ENCODE results near the gene MOSPD2.

MOSPD2 gene

DNA sequence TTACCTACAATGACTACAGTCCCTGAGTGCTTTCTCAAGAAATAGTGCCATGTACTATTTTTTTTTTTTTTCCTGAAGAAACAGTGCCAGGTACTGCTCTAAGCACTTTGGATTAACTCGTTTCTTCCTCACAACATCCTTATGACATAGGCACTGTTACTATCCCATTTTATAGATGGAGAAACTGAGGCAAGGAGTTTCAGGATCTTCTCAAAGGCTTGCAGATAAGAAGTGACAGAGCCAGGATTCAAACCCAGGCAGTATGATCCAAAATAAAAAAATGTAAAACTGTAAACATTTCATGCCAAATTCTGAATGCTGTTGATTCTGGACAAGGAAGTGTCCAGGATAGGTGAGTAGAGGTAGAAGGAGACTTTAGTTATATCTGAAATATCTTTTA, 1.5 kb upstream of the MOSPD2 start:
- ATAC-seq (ENCODE audit: insufficient read depth, low read depth) (no peak), DNase-seq (no peak)
- Histone ChIP-seq H3K36me3 (ENCODE audit: insufficient read depth, low read length) (peaks cover 16% of the 10 kb centered on the region), H3K9me3 (ENCODE audit: insufficient read depth, low read length, severe bottlenecking) (no peaks in the 10 kb centered on the region), H3K4me1 (ENCODE audit: insufficient read depth, low read length) (peaks cover 39% of the 10 kb centered on the region), H3K9ac (ENCODE audit: low read depth, low read length) (peak overlapping the region; percentile 84), H3K4me2 (ENCODE audit: insufficient read depth, low read length) (peak overlapping the region; percentile 67), H3K27ac (ENCODE audit: low read length) (no peak overlapping the region), H4K20me1 (ENCODE audit: insufficient read depth, low read length) (no peaks in the 10 kb centered on the region), H3K79me2 (ENCODE audit: insufficient read depth, low read length) (peaks cover 70% of the 10 kb centered on the region), H3K4me3 (ENCODE audit: low read depth in 1 of 2, low read length in 2 of 2) (peak overlapping the region; percentile 23 to 85; a peak in 3 of 4 replicates), H2AFZ (ENCODE audit: low read depth, low read length) (no peak overlapping the region), H3K27me3 (ENCODE audit: insufficient read depth, low read length, poor library complexity) (no peaks in the 10 kb centered on the region)
- no peak for TF ChIP-seq EZH2 (IDR thresholded peaks at IDR 0.05; ENCODE audit: borderline replicate concordance, low read depth, low read length, severe bottlenecking)
- TF ChIP-seq, protein P1, sequence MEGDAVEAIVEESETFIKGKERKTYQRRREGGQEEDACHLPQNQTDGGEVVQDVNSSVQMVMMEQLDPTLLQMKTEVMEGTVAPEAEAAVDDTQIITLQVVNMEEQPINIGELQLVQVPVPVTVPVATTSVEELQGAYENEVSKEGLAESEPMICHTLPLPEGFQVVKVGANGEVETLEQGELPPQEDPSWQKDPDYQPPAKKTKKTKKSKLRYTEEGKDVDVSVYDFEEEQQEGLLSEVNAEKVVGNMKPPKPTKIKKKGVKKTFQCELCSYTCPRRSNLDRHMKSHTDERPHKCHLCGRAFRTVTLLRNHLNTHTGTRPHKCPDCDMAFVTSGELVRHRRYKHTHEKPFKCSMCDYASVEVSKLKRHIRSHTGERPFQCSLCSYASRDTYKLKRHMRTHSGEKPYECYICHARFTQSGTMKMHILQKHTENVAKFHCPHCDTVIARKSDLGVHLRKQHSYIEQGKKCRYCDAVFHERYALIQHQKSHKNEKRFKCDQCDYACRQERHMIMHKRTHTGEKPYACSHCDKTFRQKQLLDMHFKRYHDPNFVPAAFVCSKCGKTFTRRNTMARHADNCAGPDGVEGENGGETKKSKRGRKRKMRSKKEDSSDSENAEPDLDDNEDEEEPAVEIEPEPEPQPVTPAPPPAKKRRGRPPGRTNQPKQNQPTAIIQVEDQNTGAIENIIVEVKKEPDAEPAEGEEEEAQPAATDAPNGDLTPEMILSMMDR (IDR thresholded peaks at IDR 0.05; ENCODE audit: borderline replicate concordance, extremely low read depth, low read length, poor library complexity, severe bottlenecking) = no peak

DNA sequence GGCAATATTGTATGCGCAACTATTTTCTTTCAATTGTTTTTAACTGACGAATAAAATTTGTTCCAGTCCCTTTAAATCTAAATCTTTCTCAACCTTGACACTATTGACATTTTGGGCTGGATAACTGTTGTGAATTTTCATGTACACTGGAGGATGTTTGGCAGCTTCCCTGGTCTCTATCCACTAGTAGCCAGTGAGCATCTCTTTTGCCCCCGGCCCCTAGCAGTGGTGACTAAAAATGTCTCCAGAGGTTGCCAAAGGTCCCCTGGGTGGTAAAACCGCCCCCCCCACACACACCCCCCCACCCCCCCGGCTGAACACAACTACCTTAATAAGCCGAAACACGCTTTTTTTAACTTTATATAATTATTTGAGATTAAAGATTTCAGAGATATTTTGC, 866 bp upstream of the MOSPD2 start:
- peaks cover 39% of the 10 kb centered on the region for H3K4me1 ChIP-seq (ENCODE audit: insufficient read depth, low read length)
- peak overlapping the region; percentile 60 to 85; a peak in 3 of 4 replicates for H3K4me3 ChIP-seq (ENCODE audit: low read depth in 1 of 2, low read length in 2 of 2)
- peak overlapping the region; percentile 89 for H2AFZ ChIP-seq (ENCODE audit: low read depth, low read length)
- H3K27ac ChIP-seq (ENCODE audit: low read length) = peak overlapping the region; percentile 93
- DNase-seq = peak; percentile 7
- no peaks in the 10 kb centered on the region for H4K20me1 ChIP-seq (ENCODE audit: insufficient read depth, low read length)
- peaks cover 13% of the 10 kb centered on the region for H3K36me3 ChIP-seq (ENCODE audit: insufficient read depth, low read length)
- TF ChIP-seq EZH2 (IDR thresholded peaks at IDR 0.05; ENCODE audit: borderline replicate concordance, low read depth, low read length, severe bottlenecking) = no peak
- TF ChIP-seq, protein P1 (IDR thresholded peaks at IDR 0.05; ENCODE audit: borderline replicate concordance, extremely low read depth, low read length, poor library complexity, severe bottlenecking) = no peak
- H3K79me2 ChIP-seq (ENCODE audit: insufficient read depth, low read length) = peaks cover 67% of the 10 kb centered on the region
- no peak for ATAC-seq (ENCODE audit: insufficient read depth, low read depth)
- H3K27me3 ChIP-seq (ENCODE audit: insufficient read depth, low read length, poor library complexity) = no peaks in the 10 kb centered on the region
- H3K9me3 ChIP-seq (ENCODE audit: insufficient read depth, low read length, severe bottlenecking) = no peaks in the 10 kb centered on the region
- peak overlapping the region; percentile 84 for H3K9ac ChIP-seq (ENCODE audit: low read depth, low read length)
- peak overlapping the region; percentile 67 for H3K4me2 ChIP-seq (ENCODE audit: insufficient read depth, low read length)

DNA sequence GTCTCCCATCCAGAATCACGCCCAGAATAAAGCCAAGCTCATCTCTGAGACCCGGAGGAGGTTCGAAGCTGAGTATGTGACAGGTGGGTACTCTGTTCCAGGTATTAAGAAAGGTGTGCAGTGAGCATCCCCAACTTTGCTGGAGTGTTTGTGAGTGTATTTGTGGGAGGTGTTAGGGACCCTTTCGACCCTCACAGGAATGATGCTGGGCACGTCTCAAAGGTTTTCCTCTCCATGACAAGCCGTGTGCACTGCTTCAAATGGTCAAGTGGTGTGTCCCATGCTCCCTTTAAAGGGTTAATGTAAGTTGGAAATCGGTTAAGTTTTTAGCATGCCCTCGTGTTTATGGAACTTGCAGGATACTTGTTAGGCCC, 442 bp downstream of the MOSPD2 start:
- Histone ChIP-seq H3K4me2 (ENCODE audit: insufficient read depth, low read length) (peak overlapping the region; percentile 92), H3K9me3 (ENCODE audit: insufficient read depth, low read length, severe bottlenecking) (no peaks in the 10 kb centered on the region), H3K4me1 (ENCODE audit: insufficient read depth, low read length) (peaks cover 39% of the 10 kb centered on the region), H3K36me3 (ENCODE audit: insufficient read depth, low read length) (peaks cover 2% of the 10 kb centered on the region; the same call in 1 of the 2 replicates), H3K9ac (ENCODE audit: low read depth, low read length) (peak overlapping the region; percentile 85), H3K27me3 (ENCODE audit: insufficient read depth, low read length, poor library complexity) (no peaks in the 10 kb centered on the region), H4K20me1 (ENCODE audit: insufficient read depth, low read length) (no peaks in the 10 kb centered on the region), H2AFZ (ENCODE audit: low read depth, low read length) (peak overlapping the region; percentile 91), H3K27ac (ENCODE audit: low read length) (peak overlapping the region; percentile 83), H3K79me2 (ENCODE audit: insufficient read depth, low read length) (peaks cover 54% of the 10 kb centered on the region), H3K4me3 (ENCODE audit: low read depth in 1 of 2, low read length in 2 of 2) (peak overlapping the region; percentile 59 to 96)
- no peak for DNase-seq
- TF ChIP-seq, protein P1 (IDR thresholded peaks at IDR 0.05; ENCODE audit: borderline replicate concordance, extremely low read depth, low read length, poor library complexity, severe bottlenecking) = no peak
- no peak for TF ChIP-seq EZH2 (IDR thresholded peaks at IDR 0.05; ENCODE audit: borderline replicate concordance, low read depth, low read length, severe bottlenecking)
- ATAC-seq (ENCODE audit: insufficient read depth, low read depth) = no peak

DNA sequence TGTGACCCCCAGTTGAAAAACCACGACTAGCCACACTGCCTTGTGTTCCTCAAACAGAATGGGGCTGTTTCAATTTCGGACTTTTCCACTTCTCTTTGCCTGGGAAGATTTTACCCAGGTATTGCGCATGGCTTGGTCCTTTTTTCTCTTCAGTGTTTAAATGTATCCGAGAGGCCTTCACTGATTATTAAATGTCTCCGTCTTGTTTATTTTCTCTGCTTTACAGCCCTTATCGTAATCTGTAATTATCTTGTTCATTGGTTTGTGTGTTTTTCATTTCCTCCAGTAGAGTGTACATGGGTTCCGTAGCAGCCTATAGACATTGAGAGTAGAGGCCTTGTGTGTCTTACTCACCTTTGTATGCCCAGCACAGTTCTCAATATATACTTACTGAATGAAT, 2.4 kb downstream of the MOSPD2 start:
- Histone ChIP-seq H3K4me1 (ENCODE audit: insufficient read depth, low read length) (peaks cover 34% of the 10 kb centered on the region), H3K27me3 (ENCODE audit: insufficient read depth, low read length, poor library complexity) (no peaks in the 10 kb centered on the region), H3K4me2 (ENCODE audit: insufficient read depth, low read length) (no peak overlapping the region), H3K27ac (ENCODE audit: low read length) (no peak overlapping the region), H3K9me3 (ENCODE audit: insufficient read depth, low read length, severe bottlenecking) (no peaks in the 10 kb centered on the region), H3K9ac (ENCODE audit: low read depth, low read length) (no peak overlapping the region), H2AFZ (ENCODE audit: low read depth, low read length) (no peak overlapping the region), H3K79me2 (ENCODE audit: insufficient read depth, low read length) (peaks cover 34% of the 10 kb centered on the region), H3K4me3 (ENCODE audit: low read depth in 1 of 2, low read length in 2 of 2) (no peak overlapping the region), H3K36me3 (ENCODE audit: insufficient read depth, low read length) (no peaks in the 10 kb centered on the region), H4K20me1 (ENCODE audit: insufficient read depth, low read length) (no peaks in the 10 kb centered on the region)
- DNase-seq (no peak), ATAC-seq (ENCODE audit: insufficient read depth, low read depth) (no peak)
- TF ChIP-seq, protein P1 (IDR thresholded peaks at IDR 0.05; ENCODE audit: borderline replicate concordance, extremely low read depth, low read length, poor library complexity, severe bottlenecking) = no peak
- TF ChIP-seq EZH2 (IDR thresholded peaks at IDR 0.05; ENCODE audit: borderline replicate concordance, low read depth, low read length, severe bottlenecking) = no peak
